GM23338 (cell line): ENCODE data around the gene CDC42BPA. TPM values are rescaled to one million over a fixed set of nuclear protein-coding genes. Genes with fewer than 3 reads are reported as not detected.

Source experiments
- ATAC-seq: fragments of 200-7000 bp; cut with Tn5 transposase; 3 replicates; pipeline ENCODE4 v1.9.1; 2020
- DNase-seq: peaks from one replicate; pipeline ENCODE4 v3.0.0-alpha.2; 2015; ENCODE audit warnings: low spot score
- H2AFZ ChIP-seq: fragments of 200-600 bp; sonication (generic); 2 replicates; pipeline ENCODE4 v1.8.0; 2016; ENCODE audit warnings: antibody characterized with exemption, mild to moderate bottlenecking, moderate library complexity
- H3F3A ChIP-seq: fragments of 200-600 bp; sonication (generic); replicated peaks from 2 replicates; pipeline ENCODE4 v1.8.0; 2017; ENCODE audit warnings: antibody characterized with exemption, mixed run types, low read depth
- H3K27ac ChIP-seq: fragments of 200-600 bp; sonication (generic); 2 replicates; pipeline ENCODE4 v1.6.1; 2016; ENCODE audit warnings: low read depth
- H3K27me3 ChIP-seq: fragments of 200-600 bp; sonication (generic); 2 replicates; pipeline ENCODE4 v1.8.0; 2016; ENCODE audit warnings: mild to moderate bottlenecking, mixed run types, moderate library complexity; ENCODE audit not compliant: insufficient read depth
- H3K36me3 ChIP-seq: fragments of 200-600 bp; sonication (generic); 2 replicates; pipeline ENCODE4 v1.8.0; 2016; ENCODE audit warnings: mild to moderate bottlenecking; ENCODE audit not compliant: insufficient read depth
- H3K4me1 ChIP-seq: fragments of 200-600 bp; sonication (generic); 2 replicates; pipeline ENCODE4 v1.8.0; 2016; ENCODE audit warnings: mild to moderate bottlenecking, moderate library complexity; ENCODE audit not compliant: insufficient read depth
- H3K4me2 ChIP-seq: fragments of 200-600 bp; sonication (generic); 2 replicates; pipeline ENCODE4 v1.7.1; 2017; ENCODE audit warnings: mixed run types
- H3K4me3 ChIP-seq: fragments of 200-600 bp; sonication (generic); 2 replicates; pipeline ENCODE4 v1.6.1; 2016; ENCODE audit warnings: mixed run types
- H3K79me2 ChIP-seq: fragments of 200-600 bp; sonication (generic); replicated peaks from 2 replicates; pipeline ENCODE4 v1.8.0; 2017; ENCODE audit warnings: mild to moderate bottlenecking; ENCODE audit not compliant: insufficient read depth
- H3K9me2 ChIP-seq: fragments of 200-600 bp; sonication (generic); 2 replicates; pipeline ENCODE4 v1.8.0; 2017; ENCODE audit not compliant: insufficient read depth
- H4K20me1 ChIP-seq: fragments of 200-600 bp; sonication (generic); replicated peaks from 2 replicates; pipeline ENCODE4 v1.8.0; 2017; ENCODE audit warnings: mild to moderate bottlenecking; ENCODE audit not compliant: insufficient read depth
- H3K27ac Mint-ChIP-seq: 2 replicates; pipeline ENCODE4 v1.8.0; 2020; ENCODE audit warnings: inconsistent platforms, mild to moderate bottlenecking, moderate library complexity, mixed read lengths
- H3K27me3 Mint-ChIP-seq: 3 replicates; pipeline ENCODE4 v1.8.0; 2022; ENCODE audit warnings: low read depth, mild to moderate bottlenecking, moderate library complexity, mixed read lengths, inconsistent platforms; ENCODE audit not compliant: insufficient read depth, poor library complexity
- H3K36me3 Mint-ChIP-seq: 3 replicates; pipeline ENCODE4 v1.8.0; 2021; ENCODE audit warnings: low read depth, mild to moderate bottlenecking, inconsistent platforms, moderate library complexity, mixed read lengths
- H3K4me1 Mint-ChIP-seq: 3 replicates; pipeline ENCODE4 v1.8.0; 2020; ENCODE audit warnings: mild to moderate bottlenecking, inconsistent platforms, mixed read lengths
- H3K4me3 Mint-ChIP-seq: 3 replicates; pipeline ENCODE4 v1.8.0; 2021; ENCODE audit warnings: moderate library complexity, mild to moderate bottlenecking, inconsistent platforms, mixed read lengths
- H3K9me3 Mint-ChIP-seq: 3 replicates; pipeline ENCODE4 v1.8.0; 2020; ENCODE audit warnings: moderate library complexity, mild to moderate bottlenecking, inconsistent platforms, mixed read lengths
- CREB1 ChIP-seq: fragments of 250-450 bp; sonication (Bioruptor Pico); IDR thresholded peaks from 2 replicates; pipeline ENCODE4 v1.5.0; 2020; ENCODE audit warnings: low read depth, mild to moderate bottlenecking, moderate library complexity
- CTCF ChIP-seq, 2 experiments: fragments of 200-600 bp in 1 of 2; sonication (generic) in 1 of 2; conservative IDR thresholded peaks; 2 replicates each; pipeline versions ENCODE4 v1.5.1 to v1.6.1; 2016 to 2017; ENCODE audit warnings: antibody characterized with exemption in 2 of 2, low read depth in 2 of 2, mild to moderate bottlenecking in 2 of 2, moderate library complexity in 1 of 2
- ETS1 ChIP-seq: IDR thresholded peaks from 2 replicates; pipeline ENCODE4 v1.6.1; 2016; ENCODE audit warnings: antibody characterized with exemption
- EZH2 ChIP-seq: fragments of 200-600 bp; sonication (generic); IDR thresholded peaks from one replicate; pipeline ENCODE4 v1.8.0; 2017; ENCODE audit warnings: antibody characterized with exemption, mild to moderate bottlenecking, low read depth; ENCODE audit not compliant: unreplicated experiment
- POLR2AphosphoS5 ChIP-seq: IDR thresholded peaks from 2 replicates; pipeline ENCODE4 v1.6.1; 2016; ENCODE audit warnings: antibody characterized with exemption, low read depth
- REST ChIP-seq: IDR thresholded peaks from one replicate; pipeline ENCODE4 v1.6.1; 2018; ENCODE audit warnings: antibody characterized with exemption; ENCODE audit not compliant: unreplicated experiment
- STAT1 ChIP-seq: IDR thresholded peaks from one replicate; pipeline ENCODE4 v1.6.1; 2016; ENCODE audit warnings: antibody characterized with exemption; ENCODE audit not compliant: unreplicated experiment
- ZNF114 ChIP-seq: fragments of 250-450 bp; sonication (Bioruptor Pico); IDR thresholded peaks from 2 replicates; pipeline ENCODE4 v1.5.0; 2020; ENCODE audit warnings: mild to moderate bottlenecking, moderate library complexity
- ZNF331 ChIP-seq: fragments of 250-450 bp; sonication (Bioruptor Pico); IDR thresholded peaks from 2 replicates; pipeline ENCODE4 v1.5.0; 2020; ENCODE audit warnings: low read depth, mild to moderate bottlenecking, moderate library complexity
- polyA plus RNA-seq: library from polyadenylated mRNA; unstranded; fragments of >200 nt; fragmentation: Nextera tagmentation; extraction: Ambion mirVana; gene quantifications from 2 replicates; pipeline ENCODE4 v1.2.1, GENCODE V29; 2016
- total RNA-seq: library from RNA; depleted of rRNA; stranded (reverse); fragments of >200 nt; shearing (Covaris generic); gene quantifications from 2 replicates; pipeline ENCODE4 v1.2.3, GENCODE V29; 2014

CDC42BPA gene
- total and polyA plus RNA-seq, 2 experiments from 2014 or later: 17.7 to 40.1 TPM

- TF ChIP-seq CTCF (conservative IDR thresholded peaks at IDR 0.05; ENCODE audit: low read depth in 2 of 2) (no peak), POLR2AphosphoS5 (no peak), REST (no peak), STAT1 (no peak), ZNF331 (CRISPR knock-in tag) (no peak), ETS1 (no peak), CREB1 (CRISPR knock-in tag) (no peak)
Measured at GRCh38 chr1:226976276-226976977, 341.9 kb downstream of the CDC42BPA start (continued).

- Histone ChIP-seq H3K79me2 (0 out of 2 replicates have a peak, but pooled peaks cover 3% of the 10 kb centered on the region), H3K4me3 (no peak overlapping the region), H3K4me1 (no peaks in the 10 kb centered on the region), H2AFZ (no peak overlapping the region), H3F3A (no peaks in the 10 kb centered on the region), H3K27me3 (no peaks in the 10 kb centered on the region), H3K27ac (no peak overlapping the region), H3K4me2 (no peak overlapping the region), H3K9me2 (no peaks in the 10 kb centered on the region), H4K20me1 (peaks cover 14% of the 10 kb centered on the region; the same call in 1 of the 2 replicates), H3K36me3 (no peaks in the 10 kb centered on the region; the same call in 1 of the 2 replicates)
- Mint-ChIP-seq H3K9me3 (peaks cover 5% of the 10 kb centered on the region; the same call in 2 of the 3 replicates), H3K27me3 (peaks cover 8% of the 10 kb centered on the region), H3K36me3 (peaks cover 10% of the 10 kb centered on the region), H3K4me3 (no peak overlapping the region), H3K27ac (no peak overlapping the region), H3K4me1 (peaks cover 4% of the 10 kb centered on the region; the same call in 2 of the 3 replicates)
- TF ChIP-seq EZH2 (no peak), CREB1 (CRISPR knock-in tag) (no peak), ZNF114 (no peak), CTCF (conservative IDR thresholded peaks at IDR 0.05; ENCODE audit: low read depth in 2 of 2) (no peak), REST (no peak)
- ATAC-seq (peak; percentile 30), DNase-seq (no peak)
Measured at GRCh38 chr1:226975259-226976250, 342.7 kb downstream of the CDC42BPA start.
